HG03439 (cell line): ENCODE data around the gene MAD1L1.

Experiments used
- ATAC-seq: cut with Tn5 transposase; IDR thresholded peaks from one replicate; pipeline ENCODE4 v1.9.1; 2021; ENCODE audit warnings: mild to moderate bottlenecking, moderate library complexity; ENCODE audit not compliant: unreplicated experiment

The MAD1L1 gene

DNA sequence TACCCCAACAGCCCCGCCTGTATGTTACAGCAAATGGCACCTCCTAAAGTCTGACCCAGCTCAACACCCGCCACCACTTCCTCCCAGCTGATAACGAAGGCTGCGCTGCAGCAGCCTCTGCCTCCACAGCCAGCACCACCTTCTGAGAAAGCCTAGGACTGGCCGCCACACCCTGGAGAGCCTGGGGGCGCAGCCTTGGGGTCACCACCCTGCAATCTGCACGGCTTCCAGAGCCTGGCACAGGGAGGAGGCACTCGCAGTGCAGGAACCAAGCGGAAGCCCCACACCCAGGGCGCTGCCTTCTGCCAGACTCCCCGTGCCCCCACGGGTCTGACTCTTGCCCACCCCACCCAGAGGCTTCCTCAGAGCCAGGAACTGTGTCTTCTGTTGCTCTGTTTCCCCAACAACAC is 112.5 kb downstream of the MAD1L1 start:
- no peak for ATAC-seq

DNA sequence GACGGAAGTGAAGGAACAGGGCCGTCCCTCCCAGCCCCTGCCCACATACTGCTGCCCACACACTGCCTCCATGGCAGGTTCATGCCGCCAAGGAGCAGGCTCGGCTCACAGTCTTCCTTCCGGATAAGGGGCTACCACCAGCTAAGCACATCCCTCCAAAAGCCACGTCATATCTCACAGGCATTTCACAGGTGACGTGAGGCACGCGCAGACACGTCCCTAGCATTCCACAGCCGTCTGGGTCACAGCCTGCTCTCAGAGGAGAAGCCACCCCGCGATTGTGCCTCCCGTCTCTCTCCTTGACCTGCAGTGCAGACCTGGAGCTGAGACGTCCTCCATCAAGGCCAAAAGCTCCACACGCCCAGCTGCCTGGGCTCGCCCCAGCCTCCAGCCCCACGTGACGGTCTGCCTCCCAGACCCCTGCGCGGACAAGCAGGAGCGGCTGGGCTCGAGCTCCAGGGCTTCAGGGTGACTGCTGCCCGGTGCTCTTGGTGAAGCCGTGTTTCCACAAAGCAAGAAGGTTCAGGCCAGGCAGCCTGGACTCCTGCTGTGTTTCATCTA is 114.0 kb downstream of the MAD1L1 start:
- no peak for ATAC-seq

- ATAC-seq = no peak
These were observed 114.7 kb downstream of the MAD1L1 start for GRCh38 chr7:2118056-2118455.

DNA sequence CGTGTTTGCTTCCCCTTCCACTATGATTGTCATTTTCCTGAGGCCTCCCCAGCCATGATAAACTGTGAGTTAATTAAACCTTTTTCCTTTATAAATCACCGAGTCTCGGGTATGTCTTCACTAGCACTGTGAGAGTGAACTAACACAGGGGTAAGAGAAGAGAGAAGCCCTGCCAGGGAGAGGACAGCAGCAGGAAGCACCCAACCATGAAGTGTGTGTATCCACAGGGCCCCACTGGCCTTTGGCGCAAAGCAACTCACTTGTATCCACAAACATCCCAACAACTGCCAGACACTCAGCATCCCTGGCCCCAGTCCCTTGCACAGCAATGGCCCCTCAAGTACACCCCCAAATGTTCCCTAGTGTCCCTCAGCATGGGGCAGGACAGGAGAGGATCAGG is 115.1 kb downstream of the MAD1L1 start:
- ATAC-seq = no peak

- no peak for ATAC-seq
These were observed 115.7 kb downstream of the MAD1L1 start for GRCh38 chr7:2116989-2117591.

- no peak for ATAC-seq
These were observed 116.3 kb downstream of the MAD1L1 start for GRCh38 chr7:2116448-2116810.

GRCh38 chr7:2115760-2116447 is 116.8 kb downstream of the MAD1L1 start:
- no peak for ATAC-seq

GRCh38 chr7:2114926-2115759 is 117.6 kb downstream of the MAD1L1 start:
- no peak for ATAC-seq

DNA sequence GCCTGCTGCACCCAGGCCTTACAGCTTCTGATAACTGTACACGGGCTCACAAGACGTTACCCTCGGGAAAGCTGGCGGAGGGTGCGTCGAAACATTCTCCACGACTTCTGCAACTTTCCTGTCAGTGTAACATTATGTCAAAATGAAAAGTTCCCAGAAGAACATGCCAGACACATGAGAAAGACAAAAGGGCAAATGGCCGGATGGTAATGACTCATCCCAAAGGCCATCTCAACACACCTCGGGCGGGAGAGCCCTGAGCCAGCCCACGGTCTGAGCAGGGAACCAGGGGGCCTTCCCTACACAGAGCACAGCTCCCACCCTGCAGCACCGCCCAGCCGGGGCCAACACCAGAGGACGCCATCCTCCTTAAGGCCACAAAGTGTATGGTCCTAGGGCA is 118.7 kb downstream of the MAD1L1 start:
- no peak for ATAC-seq

GRCh38 chr7:2112261-2113198 is 120.2 kb downstream of the MAD1L1 start:
- no peak for ATAC-seq

DNA sequence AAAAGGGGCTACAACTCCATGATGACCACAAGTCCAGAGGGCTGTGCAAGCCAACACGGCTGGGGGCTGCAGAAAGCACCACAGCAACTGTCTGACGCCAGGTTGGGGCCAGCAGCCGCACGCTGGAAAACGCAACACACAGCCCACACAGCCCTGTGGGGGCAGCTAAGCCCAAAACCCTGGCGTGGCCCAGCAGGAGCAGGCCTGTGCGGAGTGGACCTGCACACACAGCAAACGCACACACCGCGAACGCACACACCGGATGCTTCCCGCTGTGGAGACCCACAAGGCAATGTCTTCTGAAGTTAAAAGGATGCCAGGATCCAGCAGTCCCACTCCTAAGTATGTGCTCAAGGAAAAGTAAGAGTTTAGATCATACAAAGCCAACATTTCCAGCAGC is 121.2 kb downstream of the MAD1L1 start:
- ATAC-seq = no peak

- no peak for ATAC-seq
These were observed 121.9 kb downstream of the MAD1L1 start for GRCh38 chr7:2110610-2111396.

GRCh38 chr7:2109936-2110609 is 122.7 kb downstream of the MAD1L1 start:
- no peak for ATAC-seq

DNA sequence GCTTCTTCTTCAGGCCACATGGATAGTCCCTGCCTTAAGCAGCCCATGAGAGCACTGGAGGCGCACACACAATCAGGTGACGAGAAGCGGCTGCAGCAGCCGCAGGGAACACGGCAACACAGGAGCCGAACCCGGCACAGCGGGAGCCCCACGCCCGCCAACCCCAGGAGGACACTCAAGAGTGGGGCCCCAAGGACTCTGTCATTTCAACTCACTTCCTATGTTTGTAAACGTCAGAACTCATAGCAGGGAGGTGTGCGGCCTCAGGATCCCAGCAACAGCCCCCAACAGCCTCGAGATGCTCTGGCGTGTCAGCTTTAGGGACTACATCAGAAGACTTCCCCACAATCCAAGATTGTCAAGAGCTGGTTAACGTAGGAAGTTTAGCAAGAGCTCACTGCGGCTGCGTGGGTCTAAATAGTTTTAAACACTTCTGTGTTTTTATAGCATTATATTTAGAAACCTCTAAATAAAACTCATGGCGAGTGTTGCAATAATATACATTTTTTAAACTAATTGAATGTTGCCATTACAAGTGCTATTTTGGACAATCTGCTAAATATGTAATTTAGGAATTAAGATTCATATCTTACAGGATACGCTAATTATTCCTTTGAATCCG is 123.4 kb downstream of the MAD1L1 start:
- ATAC-seq = no peak

DNA sequence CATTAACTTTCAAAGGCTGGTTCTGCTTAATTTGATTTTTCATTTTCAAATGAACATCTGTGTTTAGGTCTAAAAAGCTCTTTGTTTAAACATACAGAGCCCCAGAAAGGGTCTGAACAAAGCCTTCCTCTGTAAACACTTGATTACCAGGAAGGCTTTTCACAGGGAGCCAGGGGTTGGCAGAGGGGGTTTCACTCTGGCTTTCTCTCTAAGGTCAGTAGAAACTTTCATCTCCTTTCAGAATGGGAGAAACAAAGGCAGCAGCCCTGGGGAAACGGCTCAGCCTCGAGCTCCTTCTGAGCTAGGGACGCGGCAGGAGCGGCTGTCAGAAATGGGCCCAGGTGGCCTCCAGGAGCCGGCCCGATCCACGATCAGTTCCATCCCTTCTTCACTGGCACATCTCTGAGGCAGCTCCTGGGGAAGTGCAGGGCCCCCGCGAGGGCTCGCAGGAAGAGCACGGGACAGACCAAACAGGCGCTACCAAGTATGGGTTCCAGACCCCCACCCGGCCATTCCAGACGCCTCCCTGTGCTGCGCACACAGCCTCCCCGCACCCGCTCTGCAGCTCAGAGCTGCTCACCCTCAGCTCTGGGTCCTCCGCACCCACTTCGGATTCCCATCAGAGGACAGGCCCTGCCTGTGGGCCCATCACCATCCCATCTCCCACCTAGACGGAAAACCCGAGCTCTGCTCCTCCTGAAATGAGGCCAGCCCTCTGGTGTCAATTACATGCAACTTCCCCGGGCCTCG is 124.1 kb downstream of the MAD1L1 start:
- no peak for ATAC-seq

GRCh38 chr7:2108071-2108455 is 124.7 kb downstream of the MAD1L1 start:
- ATAC-seq = no peak

DNA sequence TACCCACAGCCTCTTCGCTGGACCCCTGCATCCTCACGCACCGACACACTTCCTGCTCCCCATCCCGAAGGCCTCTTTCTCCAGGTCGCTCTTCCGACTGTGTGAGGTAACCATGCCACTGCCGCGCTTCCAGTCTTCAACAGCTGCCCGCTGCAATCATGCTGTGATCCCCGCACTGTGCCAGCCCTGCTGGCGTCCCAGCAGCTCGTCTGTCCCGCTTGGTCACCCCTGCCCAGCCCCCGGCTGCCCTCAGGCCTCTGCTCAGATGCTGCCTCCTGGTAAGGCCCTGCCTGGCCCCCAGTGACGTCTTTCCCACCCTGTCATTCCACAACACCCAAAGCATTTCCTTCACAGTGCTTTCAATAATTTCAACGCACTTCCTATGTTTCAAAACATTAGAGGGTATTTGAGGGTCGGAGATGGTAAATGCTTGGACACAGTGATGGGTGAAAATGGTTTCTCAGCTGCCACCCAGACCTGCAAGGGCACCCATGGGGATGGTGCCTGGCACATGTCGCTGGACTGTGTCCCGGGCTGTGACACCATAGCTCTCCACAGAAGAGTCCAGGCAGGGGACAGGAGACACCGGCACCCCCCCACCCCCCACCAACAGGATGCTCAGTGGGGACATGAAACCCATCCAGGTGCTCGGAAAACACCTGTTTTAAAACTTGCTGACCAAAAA is 125.2 kb downstream of the MAD1L1 start:
- no peak for ATAC-seq

GRCh38 chr7:2106924-2107323 is 125.8 kb downstream of the MAD1L1 start:
- no peak for ATAC-seq
